GM12801 (cell line): ENCODE measurements around the gene XRN1.

Experiments used
- CTCF ChIP-seq: IDR thresholded peaks from one replicate; pipeline ENCODE4 v1.5.1; 2011; ENCODE audit warnings: control low read depth; ENCODE audit not compliant: insufficient read length; ENCODE audit errors: extremely low read depth

The XRN1 gene

GRCh38 chr3:142332390-142332789 lies 115.4 kb downstream of the XRN1 start:
- TF ChIP-seq CTCF = no peak

GRCh38 chr3:142319912-142320311 lies 127.9 kb downstream of the XRN1 start:
- no peak for TF ChIP-seq CTCF

GRCh38 chr3:142319094-142319493 lies 128.7 kb downstream of the XRN1 start:
- no peak for TF ChIP-seq CTCF

GRCh38 chr3:142318331-142318730 lies 129.5 kb downstream of the XRN1 start:
- TF ChIP-seq CTCF = no peak

- no peak for TF ChIP-seq CTCF
Measured at GRCh38 chr3:142315083-142315482, 132.8 kb downstream of the XRN1 start.

- TF ChIP-seq CTCF = no peak
Measured at GRCh38 chr3:142310439-142310838, 137.4 kb downstream of the XRN1 start.

- no peak for TF ChIP-seq CTCF
Measured at GRCh38 chr3:142298626-142299025, 149.2 kb downstream of the XRN1 start.

GRCh38 chr3:142296507-142296906 lies 151.3 kb downstream of the XRN1 start:
- TF ChIP-seq CTCF = no peak
